DMS153 (cell line): Measurements from ENCODE around the gene HACL1.
"Not testable (repeated sequence)": the region's sequence is repeated elsewhere in the genome, so short reads cannot be mapped to it uniquely, and the experiment has no call there.

ENCODE experiments used
- DNase-seq: peaks from one replicate; lab custom pipeline; 2025; lab: John Stamatoyannopoulos, UW

Gene HACL1

GRCh38 chr3:15629860-15630597 lies 28.7 kb upstream of the HACL1 start:
- DNase-seq: peak; percentile 10

- DNase-seq: no peak
Observed at GRCh38 chr3:15628967-15629366, 27.6 kb upstream of the HACL1 start.

GRCh38 chr3:15623535-15624440 lies 22.4 kb upstream of the HACL1 start:
- DNase-seq: no peak

GRCh38 chr3:15619659-15620464 lies 18.5 kb upstream of the HACL1 start:
- not testable (repeated sequence) for DNase-seq

GRCh38 chr3:15616053-15616452 lies 14.7 kb upstream of the HACL1 start:
- DNase-seq: no peak

GRCh38 chr3:15614958-15615357 lies 13.6 kb upstream of the HACL1 start:
- no peak for DNase-seq

- DNase-seq: no peak
Observed at GRCh38 chr3:15612001-15612400, 10.6 kb upstream of the HACL1 start.

GRCh38 chr3:15611018-15611417 lies 9.6 kb upstream of the HACL1 start:
- DNase-seq: no peak

GRCh38 chr3:15610082-15610759 lies 8.9 kb upstream of the HACL1 start:
- DNase-seq: no peak

- DNase-seq: no peak
Observed at GRCh38 chr3:15606434-15606891, 5.1 kb upstream of the HACL1 start.

- not testable (repeated sequence) for DNase-seq
Observed at GRCh38 chr3:15604584-15604983, 3.2 kb upstream of the HACL1 start.

GRCh38 chr3:15602816-15603215 lies 1.4 kb upstream of the HACL1 start:
- DNase-seq: not testable (repeated sequence)

GRCh38 chr3:15602146-15602536 lies 772 bp upstream of the HACL1 start:
- no peak for DNase-seq

GRCh38 chr3:15601046-15601398 lies 347 bp downstream of the HACL1 start:
- DNase-seq: no peak

- DNase-seq: no peak
Observed at GRCh38 chr3:15595955-15596354, 5.4 kb downstream of the HACL1 start.

GRCh38 chr3:15592968-15593367 lies 8.4 kb downstream of the HACL1 start:
- no peak for DNase-seq

GRCh38 chr3:15591928-15592327 lies 9.4 kb downstream of the HACL1 start:
- DNase-seq: no peak

- DNase-seq: no peak
Observed at GRCh38 chr3:15591242-15591641, 10.1 kb downstream of the HACL1 start.

- no peak for DNase-seq
Observed at GRCh38 chr3:15585111-15585845, 16.1 kb downstream of the HACL1 start.

GRCh38 chr3:15581471-15582394 lies 19.6 kb downstream of the HACL1 start:
- DNase-seq: no peak
